Aortic smooth muscle cell (primary cell): Measurements from ENCODE around the gene LSM12. TPM values are rescaled to one million over a fixed set of nuclear protein-coding genes. Genes with fewer than 3 reads are reported as not detected.

Source experiments
- total RNA-seq: library from RNA; depleted of rRNA; stranded (reverse); fragments of >200 nt; gene quantifications from 2 replicates; pipeline ENCODE4 v1.2.3, GENCODE V29; 2014

Gene LSM12
- 22.7 and 25.5 TPM in 2 replicates for total RNA-seq

GRCh38 chr17:44066204-44066930 is at the start of gene LSM12:
LSM12 (minus strand) TSS chr17:44066671; CDS start chr17:44066587, 84 bp downstream.

GRCh38 chr17:44070455-44071197 is 4.2 kb upstream of the LSM12 start, which contains the start of gene G6PC3:
G6PC3 (plus strand) TSS chr17:44070735; CDS start chr17:44070966, 231 bp downstream.

GRCh38 chr17:44014437-44015172 is 51.9 kb downstream of the LSM12 start, which contains the start of gene TMEM101:
TMEM101 (minus strand) TSS chr17:44014963; CDS start chr17:44014952, 11 bp downstream.

GRCh38 chr17:44004077-44004760 is 62.3 kb downstream of the LSM12 start, which contains the start of gene NAGS:
NAGS (plus strand) TSS chr17:44004622; CDS start chr17:44004664, 42 bp downstream.

Other genes with a start within 250 kb of the LSM12 start
- gene MPP3, start 233.5 kb downstream of the LSM12 start, total RNA-seq = 6.7 and 6.8 TPM in 2 replicates
- not detected in 2 replicates for gene CD300LG, start 219.5 kb downstream of the LSM12 start, total RNA-seq
- 2.0 and 2.3 TPM in 2 replicates for gene MPP2, start 159.1 kb downstream of the LSM12 start, total RNA-seq
- gene PPY, start 124.2 kb downstream of the LSM12 start, total RNA-seq = not detected in 2 replicates
- gene PYY, start 112.7 kb downstream of the LSM12 start, total RNA-seq = not detected in 2 replicates
- 0.93 and 1.3 TPM in 2 replicates for gene NAGS, start 62.0 kb downstream of the LSM12 start, total RNA-seq
- gene TMEM101, start 51.7 kb downstream of the LSM12 start, total RNA-seq = 63.7 and 71.7 TPM in 2 replicates
- 18.0 and 24.6 TPM in 2 replicates for gene G6PC3, start 4.1 kb upstream of the LSM12 start, total RNA-seq
- 51.0 and 88.3 TPM in 2 replicates for gene HDAC5, start 57.0 kb upstream of the LSM12 start, total RNA-seq
- gene HROB, start 75.3 kb upstream of the LSM12 start, total RNA-seq = 1.1 and 2.2 TPM in 2 replicates
- 0.13 and 0.44 TPM in 2 replicates for gene ASB16, start 104.0 kb upstream of the LSM12 start, total RNA-seq
- 23.5 and 25.2 TPM in 2 replicates for gene TMUB2, start 120.3 kb upstream of the LSM12 start, total RNA-seq
- gene ATXN7L3, start 133.2 kb upstream of the LSM12 start, total RNA-seq = 31.8 and 32.4 TPM in 2 replicates
- 58.3 and 62.9 TPM in 2 replicates for gene UBTF, start 153.0 kb upstream of the LSM12 start, total RNA-seq
- not detected in 2 replicates for gene SLC4A1, start 201.5 kb upstream of the LSM12 start, total RNA-seq
- 0.13 and 0.31 TPM in 2 replicates for gene RUNDC3A, start 241.9 kb upstream of the LSM12 start, total RNA-seq